Liver (tissue), 3 donors: Measurements from ENCODE around the gene KCNMA1.

Experiments
- ATF3 ChIP-seq: IDR thresholded peaks from 2 replicates; pipeline ENCODE4 v1.6.1; 2016; ENCODE audit warnings: antibody characterized with exemption
- CTCF ChIP-seq: fragments of 150-350 bp; IDR thresholded peaks from 2 replicates; pipeline ENCODE4 v1.5.1; 2017; ENCODE audit warnings: improper control_type of control experiment, low read depth, low read length; ENCODE audit not compliant: missing input control
- EGR1 ChIP-seq, 2 donors: IDR thresholded peaks; 2 replicates each; pipeline ENCODE4 v1.6.1; 2016 to 2018; ENCODE audit warnings: antibody characterized with exemption in 2 of 2, low read depth in 2 of 2
- GABPA ChIP-seq, 2 donors: IDR thresholded peaks in 1 of 2; conservative IDR thresholded peaks in 1 of 2; 2 replicates each; pipeline ENCODE4 v1.6.1; 2016; ENCODE audit warnings: antibody characterized with exemption in 2 of 2, mild to moderate bottlenecking in 1 of 2, moderate library complexity in 1 of 2
- JUND ChIP-seq, 2 donors: IDR thresholded peaks; 2 replicates each; pipeline ENCODE4 v1.6.1; 2016; ENCODE audit warnings: antibody characterized with exemption in 2 of 2
- RXRA ChIP-seq, 2 donors: IDR thresholded peaks; 2 replicates each; pipeline ENCODE4 v1.6.1; 2017 to 2018; ENCODE audit warnings: antibody characterized with exemption in 2 of 2, mild to moderate bottlenecking in 1 of 2
- TF ChIP-seq, protein P1 (sequence below): IDR thresholded peaks from 2 replicates; pipeline ENCODE4 v1.6.1; 2016; ENCODE audit warnings: antibody characterized with exemption, mild to moderate bottlenecking
- TF ChIP-seq, protein P2 (sequence below): IDR thresholded peaks from 2 replicates; pipeline ENCODE4 v1.6.1; 2016; ENCODE audit warnings: antibody characterized with exemption
- donor health status: healthy.
- donor health status: healthy.

DNA sequence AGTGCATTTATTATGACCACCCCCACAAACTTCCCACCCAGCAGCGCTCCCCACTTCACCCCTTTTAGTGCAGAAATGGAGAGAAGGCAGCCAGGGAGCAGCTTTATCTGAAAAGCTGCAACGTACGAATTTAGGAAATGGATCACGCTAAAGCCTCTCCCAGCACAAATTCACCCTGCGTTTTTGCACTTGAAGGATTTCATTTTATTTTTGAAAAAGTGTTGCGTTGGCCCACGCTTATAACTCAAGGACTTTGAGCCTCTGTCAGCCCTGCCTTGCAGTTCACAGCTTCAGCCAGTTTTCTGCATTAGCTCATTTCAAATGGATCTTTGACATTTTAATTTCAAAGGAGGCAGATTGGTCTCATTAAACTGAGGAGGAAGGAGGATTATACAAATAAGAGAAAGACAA, 556.1 kb downstream of the KCNMA1 start:
- TF ChIP-seq CTCF = no peak
- TF ChIP-seq ATF3 = no peak
- TF ChIP-seq, protein P1, sequence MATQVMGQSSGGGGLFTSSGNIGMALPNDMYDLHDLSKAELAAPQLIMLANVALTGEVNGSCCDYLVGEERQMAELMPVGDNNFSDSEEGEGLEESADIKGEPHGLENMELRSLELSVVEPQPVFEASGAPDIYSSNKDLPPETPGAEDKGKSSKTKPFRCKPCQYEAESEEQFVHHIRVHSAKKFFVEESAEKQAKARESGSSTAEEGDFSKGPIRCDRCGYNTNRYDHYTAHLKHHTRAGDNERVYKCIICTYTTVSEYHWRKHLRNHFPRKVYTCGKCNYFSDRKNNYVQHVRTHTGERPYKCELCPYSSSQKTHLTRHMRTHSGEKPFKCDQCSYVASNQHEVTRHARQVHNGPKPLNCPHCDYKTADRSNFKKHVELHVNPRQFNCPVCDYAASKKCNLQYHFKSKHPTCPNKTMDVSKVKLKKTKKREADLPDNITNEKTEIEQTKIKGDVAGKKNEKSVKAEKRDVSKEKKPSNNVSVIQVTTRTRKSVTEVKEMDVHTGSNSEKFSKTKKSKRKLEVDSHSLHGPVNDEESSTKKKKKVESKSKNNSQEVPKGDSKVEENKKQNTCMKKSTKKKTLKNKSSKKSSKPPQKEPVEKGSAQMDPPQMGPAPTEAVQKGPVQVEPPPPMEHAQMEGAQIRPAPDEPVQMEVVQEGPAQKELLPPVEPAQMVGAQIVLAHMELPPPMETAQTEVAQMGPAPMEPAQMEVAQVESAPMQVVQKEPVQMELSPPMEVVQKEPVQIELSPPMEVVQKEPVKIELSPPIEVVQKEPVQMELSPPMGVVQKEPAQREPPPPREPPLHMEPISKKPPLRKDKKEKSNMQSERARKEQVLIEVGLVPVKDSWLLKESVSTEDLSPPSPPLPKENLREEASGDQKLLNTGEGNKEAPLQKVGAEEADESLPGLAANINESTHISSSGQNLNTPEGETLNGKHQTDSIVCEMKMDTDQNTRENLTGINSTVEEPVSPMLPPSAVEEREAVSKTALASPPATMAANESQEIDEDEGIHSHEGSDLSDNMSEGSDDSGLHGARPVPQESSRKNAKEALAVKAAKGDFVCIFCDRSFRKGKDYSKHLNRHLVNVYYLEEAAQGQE = no peak
- TF ChIP-seq, protein P2, sequence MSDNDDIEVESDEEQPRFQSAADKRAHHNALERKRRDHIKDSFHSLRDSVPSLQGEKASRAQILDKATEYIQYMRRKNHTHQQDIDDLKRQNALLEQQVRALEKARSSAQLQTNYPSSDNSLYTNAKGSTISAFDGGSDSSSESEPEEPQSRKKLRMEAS = no peak
- TF ChIP-seq JUND (IDR thresholded peaks at IDR 0.05) = no peak
- no peak for TF ChIP-seq GABPA (IDR thresholded peaks at IDR 0.05 in 1 of 2, conservative IDR thresholded peaks at IDR 0.05 in 1 of 2)
- no peak for TF ChIP-seq RXRA (IDR thresholded peaks at IDR 0.05)
- TF ChIP-seq EGR1 (IDR thresholded peaks at IDR 0.05; ENCODE audit: low read depth in 2 of 2) = no peak
